GM06990 (cell line): ENCODE results near the gene NUDT22.

ENCODE experiments used
- DNase-seq: peaks from one replicate; pipeline ENCODE4 v3.0.0-alpha.2; 2011; ENCODE audit not compliant: insufficient read length; ENCODE audit errors: extremely low read depth
- H3K27me3 ChIP-seq: replicated peaks from 2 replicates; pipeline ENCODE4 v1.6.0; 2011; ENCODE audit warnings: low read length; ENCODE audit not compliant: control insufficient read depth, insufficient read depth
- H3K36me3 ChIP-seq: 2 replicates; pipeline ENCODE4 v1.5.1; 2011; ENCODE audit warnings: low read length; ENCODE audit not compliant: control insufficient read depth, insufficient read depth
- H3K4me3 ChIP-seq: replicated peaks from 2 replicates; pipeline ENCODE4 v1.5.1; 2011; ENCODE audit warnings: low read depth, mild to moderate bottlenecking, control low read depth, low read length
- TF ChIP-seq, protein P1 (sequence below): IDR thresholded peaks from 2 replicates; pipeline ENCODE4 v1.5.1; 2011; ENCODE audit warnings: low read length, control low read depth, mild to moderate bottlenecking, inconsistent platforms; ENCODE audit not compliant: insufficient read depth, poor library complexity, severe bottlenecking

Gene NUDT22

DNA sequence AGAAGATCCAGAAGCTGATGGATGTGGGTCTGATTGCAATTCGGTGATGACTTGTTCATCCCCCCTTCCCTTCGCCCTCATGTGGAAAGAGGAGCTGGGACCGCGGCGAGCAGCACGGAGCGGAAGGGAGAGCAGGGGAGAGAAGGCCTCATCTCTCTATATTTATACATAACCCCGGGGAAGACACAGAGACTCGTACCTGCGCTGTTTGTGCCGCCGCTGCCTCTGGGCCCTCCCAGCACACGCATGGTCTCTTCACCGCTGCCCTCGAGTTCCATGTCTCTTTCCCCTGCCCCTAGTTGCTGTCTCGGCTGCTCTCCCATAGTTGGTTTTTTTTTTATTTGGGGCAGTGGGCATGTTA is 22.0 kb upstream of the NUDT22 start:
- H3K27me3 ChIP-seq, result no peaks in the 10 kb centered on the region
- no peak for DNase-seq
- H3K36me3 ChIP-seq, result peaks cover 30% of the 10 kb centered on the region
- TF ChIP-seq, protein P1, sequence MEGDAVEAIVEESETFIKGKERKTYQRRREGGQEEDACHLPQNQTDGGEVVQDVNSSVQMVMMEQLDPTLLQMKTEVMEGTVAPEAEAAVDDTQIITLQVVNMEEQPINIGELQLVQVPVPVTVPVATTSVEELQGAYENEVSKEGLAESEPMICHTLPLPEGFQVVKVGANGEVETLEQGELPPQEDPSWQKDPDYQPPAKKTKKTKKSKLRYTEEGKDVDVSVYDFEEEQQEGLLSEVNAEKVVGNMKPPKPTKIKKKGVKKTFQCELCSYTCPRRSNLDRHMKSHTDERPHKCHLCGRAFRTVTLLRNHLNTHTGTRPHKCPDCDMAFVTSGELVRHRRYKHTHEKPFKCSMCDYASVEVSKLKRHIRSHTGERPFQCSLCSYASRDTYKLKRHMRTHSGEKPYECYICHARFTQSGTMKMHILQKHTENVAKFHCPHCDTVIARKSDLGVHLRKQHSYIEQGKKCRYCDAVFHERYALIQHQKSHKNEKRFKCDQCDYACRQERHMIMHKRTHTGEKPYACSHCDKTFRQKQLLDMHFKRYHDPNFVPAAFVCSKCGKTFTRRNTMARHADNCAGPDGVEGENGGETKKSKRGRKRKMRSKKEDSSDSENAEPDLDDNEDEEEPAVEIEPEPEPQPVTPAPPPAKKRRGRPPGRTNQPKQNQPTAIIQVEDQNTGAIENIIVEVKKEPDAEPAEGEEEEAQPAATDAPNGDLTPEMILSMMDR, result no peak
- no peak overlapping the region for H3K4me3 ChIP-seq

DNA sequence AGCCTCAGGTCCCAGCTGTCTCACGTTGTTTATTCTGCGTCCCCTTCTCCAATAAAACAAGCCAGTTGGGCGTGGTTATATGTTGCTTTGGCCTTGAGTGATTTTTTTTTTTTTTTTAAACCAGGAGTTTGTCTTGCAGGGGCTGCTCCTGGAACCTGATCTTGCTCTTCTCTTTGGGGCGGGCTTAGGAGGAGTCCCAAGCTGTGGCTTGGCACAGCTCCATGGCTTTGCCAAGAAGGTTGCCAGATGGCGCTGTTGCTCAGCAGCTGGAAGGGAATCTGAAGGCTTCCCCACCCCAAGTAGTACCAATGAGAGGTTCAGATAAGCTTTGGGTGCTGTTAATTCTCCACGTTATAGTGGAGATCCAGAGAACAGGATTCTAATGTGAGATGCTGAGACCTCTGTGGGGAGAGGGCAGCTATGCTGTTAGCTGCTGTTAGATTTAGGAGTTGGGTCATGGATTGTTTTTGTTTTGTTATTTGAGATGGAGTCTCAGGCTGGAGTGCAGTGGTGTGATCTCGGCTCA is 21.5 kb upstream of the NUDT22 start:
- Histone ChIP-seq H3K36me3 (peaks cover 34% of the 10 kb centered on the region), H3K27me3 (no peaks in the 10 kb centered on the region), H3K4me3 (no peak overlapping the region)
- TF ChIP-seq, protein P1, result peak; percentile 73
- DNase-seq, result no peak

DNA sequence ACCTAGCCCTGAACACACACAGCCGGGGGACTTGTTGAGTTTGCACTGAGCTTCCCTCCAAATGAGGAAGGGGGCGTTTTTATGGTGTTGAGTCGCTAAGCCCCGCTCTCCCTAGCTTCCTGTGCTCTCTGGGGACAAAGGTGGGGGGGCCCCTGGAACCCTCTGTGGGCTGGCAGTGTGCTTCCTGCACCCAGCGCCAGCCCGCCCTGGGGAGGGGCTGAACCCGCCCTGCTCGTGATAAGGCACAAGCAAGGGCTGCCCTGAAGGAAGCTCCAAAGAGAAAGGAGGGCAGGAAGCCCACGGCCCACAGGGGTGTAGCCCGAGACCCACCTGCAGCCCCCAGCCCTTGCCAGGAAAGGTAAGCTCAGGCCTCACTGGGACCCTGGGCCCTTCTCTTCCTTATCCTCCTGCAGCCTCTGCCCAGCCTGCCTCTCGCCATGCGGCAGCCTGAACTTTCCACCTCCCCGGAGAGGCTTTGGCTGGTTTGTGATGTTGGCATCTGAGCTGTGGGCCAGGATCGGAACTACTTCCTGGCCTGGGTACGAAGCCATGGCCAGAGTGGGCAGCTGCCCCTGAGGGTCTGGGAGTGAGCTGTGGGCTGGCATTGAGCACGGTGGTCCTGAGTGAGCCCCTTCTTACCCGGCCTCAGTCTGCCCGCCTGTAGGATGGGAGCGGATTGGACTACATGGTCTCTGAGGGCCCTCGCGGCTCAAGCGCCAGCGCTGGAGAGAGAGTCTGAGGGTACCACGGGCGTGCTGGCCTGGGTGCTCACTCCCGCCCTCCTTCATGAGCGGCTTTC is 19.4 kb upstream of the NUDT22 start, which contains the start of gene FERMT3:
FERMT3 (plus strand) TSS at position 265 of the 799 bp plus-strand sequence. CDS start 644 bp downstream, outside the sequence.
- DNase-seq, result peak; percentile 81
- TF ChIP-seq, protein P1, result no peak
- Histone ChIP-seq H3K27me3 (no peaks in the 10 kb centered on the region), H3K36me3 (peaks cover 40% of the 10 kb centered on the region), H3K4me3 (peak within 1 kb of the TSS; percentile 70)

DNA sequence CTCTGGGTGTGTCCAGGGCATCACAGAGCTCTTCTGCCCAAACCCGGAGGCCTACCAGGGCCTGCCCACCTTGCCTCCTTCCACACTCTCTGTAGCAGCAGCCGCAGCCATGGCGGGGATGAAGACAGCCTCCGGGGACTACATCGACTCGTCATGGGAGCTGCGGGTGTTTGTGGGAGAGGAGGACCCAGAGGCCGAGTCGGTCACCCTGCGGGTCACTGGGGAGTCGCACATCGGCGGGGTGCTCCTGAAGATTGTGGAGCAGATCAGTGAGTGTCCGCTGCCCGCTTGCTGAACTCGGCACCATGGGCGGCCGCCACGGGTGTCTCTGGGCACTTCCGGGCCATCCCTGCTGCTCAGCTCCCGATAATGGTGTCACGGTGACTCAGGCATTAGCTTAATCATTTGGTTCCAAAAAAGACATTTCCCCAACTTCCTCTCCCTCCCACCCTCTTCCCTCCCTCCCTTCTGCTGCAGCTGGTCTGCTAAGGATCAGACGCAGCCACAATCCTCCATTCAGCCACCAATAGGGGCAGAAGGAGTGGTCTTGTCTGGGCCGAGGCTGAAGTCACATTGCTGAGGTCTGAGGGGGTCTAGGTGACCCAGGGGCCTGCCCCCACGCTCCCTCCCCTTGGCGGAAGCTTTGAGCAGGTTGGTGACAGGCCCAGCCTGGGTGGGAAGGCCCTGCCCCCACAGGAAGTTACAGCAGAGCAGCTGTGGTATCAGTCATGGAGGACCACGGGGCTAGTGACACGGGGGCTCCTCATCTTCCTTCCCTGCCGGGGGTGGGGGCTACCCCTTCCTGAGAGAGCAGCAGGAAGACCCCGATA is 18.6 kb upstream of the NUDT22 start:
- Histone ChIP-seq H3K36me3 (peaks cover 47% of the 10 kb centered on the region), H3K27me3 (no peaks in the 10 kb centered on the region), H3K4me3 (peak overlapping the region; percentile 70)
- DNase-seq, result peak; percentile 85
- TF ChIP-seq, protein P1, result no peak

DNA sequence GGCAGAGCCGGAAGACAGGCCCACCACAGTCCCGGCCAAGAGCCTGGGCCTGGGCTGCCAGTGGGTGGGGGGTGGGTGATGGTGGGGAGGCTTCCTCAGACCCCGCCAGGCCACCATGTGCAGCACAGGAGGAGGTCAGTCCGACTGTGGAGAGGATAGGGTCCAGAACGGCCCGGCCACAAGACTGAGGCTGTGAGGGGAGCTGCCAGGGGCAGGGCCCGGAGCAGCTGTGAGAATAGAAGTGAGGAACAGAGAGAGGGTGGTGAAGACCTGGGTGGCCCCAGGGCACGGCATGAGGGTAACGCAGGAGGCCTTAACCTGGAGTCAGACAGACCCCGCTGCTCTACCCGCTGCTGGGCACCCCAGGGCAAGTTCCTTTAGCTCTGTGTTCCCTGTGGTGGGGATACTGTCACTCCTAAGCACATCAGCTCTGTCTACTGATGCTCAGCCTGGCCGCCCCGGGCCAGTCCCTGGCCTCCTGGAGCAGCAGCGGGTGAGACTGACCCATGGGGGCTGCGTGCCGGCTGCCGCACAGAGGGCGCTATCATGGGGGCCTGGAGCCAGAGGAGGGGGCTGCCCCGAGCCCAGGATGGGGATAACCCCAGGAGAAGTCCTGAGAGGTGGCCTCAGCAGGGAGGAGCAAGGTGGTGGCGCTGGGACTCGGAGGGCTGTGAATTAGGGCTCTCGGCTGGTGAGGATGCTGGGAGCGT is 17.8 kb upstream of the NUDT22 start:
- DNase-seq, result no peak
- TF ChIP-seq, protein P1, result no peak
- Histone ChIP-seq H3K36me3 (peaks cover 41% of the 10 kb centered on the region), H3K27me3 (no peaks in the 10 kb centered on the region), H3K4me3 (peak overlapping the region; percentile 70)
